22Rv1 (cell line): ENCODE data around the gene COLGALT1.

Experiments
- CTCF ChIP-seq: fragments of 450-650 bp; IDR thresholded peaks from 2 replicates; pipeline ENCODE4 v1.5.1; 2017; ENCODE audit warnings: mild to moderate bottlenecking
- ZFX ChIP-seq: fragments of 450-650 bp; IDR thresholded peaks from 2 replicates; pipeline ENCODE4 v1.6.1; 2017; ENCODE audit warnings: antibody characterized with exemption, borderline replicate concordance

GRCh38 chr19:17590866-17591265 lies 35.4 kb downstream of the COLGALT1 start:
- TF ChIP-seq CTCF = no peak
- no peak for TF ChIP-seq ZFX
